HG03469 (cell line): ENCODE measurements around the gene RASAL2.
"Not testable (repeated sequence)": the region's sequence is repeated elsewhere in the genome, so short reads cannot be mapped to it uniquely, and the experiment has no call there.

Experiments
- ATAC-seq: cut with Tn5 transposase; IDR thresholded peaks from one replicate; pipeline ENCODE4 v1.9.1; 2021; ENCODE audit warnings: mild to moderate bottlenecking, moderate library complexity, moderate number of reproducible peaks; ENCODE audit not compliant: unreplicated experiment

RASAL2 gene

GRCh38 chr1:178368208-178368607 lies 274.3 kb downstream of the RASAL2 start:
- ATAC-seq, result no peak

- ATAC-seq, result no peak
Observed at GRCh38 chr1:178371235-178371634, 277.3 kb downstream of the RASAL2 start.

- no peak for ATAC-seq
Observed at GRCh38 chr1:178371933-178372388, 278.1 kb downstream of the RASAL2 start.

GRCh38 chr1:178374016-178374415 lies 280.1 kb downstream of the RASAL2 start:
- no peak for ATAC-seq

GRCh38 chr1:178376008-178376407 lies 282.1 kb downstream of the RASAL2 start:
- no peak for ATAC-seq

- no peak for ATAC-seq
Observed at GRCh38 chr1:178379807-178380206, 285.9 kb downstream of the RASAL2 start.

GRCh38 chr1:178382372-178382771 lies 288.5 kb downstream of the RASAL2 start:
- no peak for ATAC-seq

- no peak for ATAC-seq
Observed at GRCh38 chr1:178385662-178386061, 291.8 kb downstream of the RASAL2 start.

- ATAC-seq, result no peak
Observed at GRCh38 chr1:178388418-178389145, 294.7 kb downstream of the RASAL2 start.

- ATAC-seq, result no peak
Observed at GRCh38 chr1:178389441-178389840, 295.5 kb downstream of the RASAL2 start.

GRCh38 chr1:178390280-178390679 lies 296.4 kb downstream of the RASAL2 start:
- not testable (repeated sequence) for ATAC-seq

GRCh38 chr1:178393370-178393769 lies 299.5 kb downstream of the RASAL2 start:
- ATAC-seq, result no peak

- ATAC-seq, result no peak
Observed at GRCh38 chr1:178396789-178397188, 302.9 kb downstream of the RASAL2 start.

- no peak for ATAC-seq
Observed at GRCh38 chr1:178397678-178398077, 303.8 kb downstream of the RASAL2 start.

- no peak for ATAC-seq
Observed at GRCh38 chr1:178399177-178399728, 305.3 kb downstream of the RASAL2 start.

GRCh38 chr1:178405137-178405536 lies 311.2 kb downstream of the RASAL2 start:
- ATAC-seq, result no peak

- no peak for ATAC-seq
Observed at GRCh38 chr1:178407215-178407614, 313.3 kb downstream of the RASAL2 start.

GRCh38 chr1:178407655-178408054 lies 313.8 kb downstream of the RASAL2 start:
- no peak for ATAC-seq

- no peak for ATAC-seq
Observed at GRCh38 chr1:178408871-178409270, 315.0 kb downstream of the RASAL2 start.

GRCh38 chr1:178409541-178409940 lies 315.6 kb downstream of the RASAL2 start:
- ATAC-seq, result no peak

- ATAC-seq, result peak; percentile 33
Observed at GRCh38 chr1:178411756-178412399, 318.0 kb downstream of the RASAL2 start.

GRCh38 chr1:178412400-178412770 lies 318.5 kb downstream of the RASAL2 start:
- peak; percentile 82 for ATAC-seq
